NCI-H1436 (cell line): ENCODE measurements around the gene DSG2.
"Not testable (repeated sequence)": the region's sequence is repeated elsewhere in the genome, so short reads cannot be mapped to it uniquely, and the experiment has no call there.

Experiments used
- DNase-seq: peaks from one replicate; lab custom pipeline; 2025; lab: John Stamatoyannopoulos, UW

The DSG2 gene

GRCh38 chr18:31497836-31498573, at the start of gene DSG2:
Gene DSG2 (plus strand): TSS chr18:31498177. CDS start chr18:31498252, 75 bp downstream.
- DNase-seq, result no peak

- DNase-seq, result no peak
Observed at GRCh38 chr18:31450409-31450808, 47.6 kb upstream of the DSG2 start.

- no peak for DNase-seq
Observed at GRCh38 chr18:31451625-31452024, 46.4 kb upstream of the DSG2 start.

- DNase-seq, result no peak
Observed at GRCh38 chr18:31454066-31454708, 43.8 kb upstream of the DSG2 start.

GRCh38 chr18:31469629-31470028, 28.3 kb upstream of the DSG2 start:
- DNase-seq, result no peak

- no peak for DNase-seq
Observed at GRCh38 chr18:31478688-31479087, 19.3 kb upstream of the DSG2 start.

- DNase-seq, result no peak
Observed at GRCh38 chr18:31482051-31482450, 15.9 kb upstream of the DSG2 start.

- DNase-seq, result no peak
Observed at GRCh38 chr18:31483396-31483795, 14.6 kb upstream of the DSG2 start.

- DNase-seq, result no peak
Observed at GRCh38 chr18:31484461-31484860, 13.5 kb upstream of the DSG2 start.

GRCh38 chr18:31486165-31486564, 11.8 kb upstream of the DSG2 start:
- DNase-seq, result no peak

GRCh38 chr18:31487246-31488015, 10.5 kb upstream of the DSG2 start:
- no peak for DNase-seq

GRCh38 chr18:31489311-31489710, 8.7 kb upstream of the DSG2 start:
- DNase-seq, result no peak

- DNase-seq, result no peak
Observed at GRCh38 chr18:31490387-31490786, 7.6 kb upstream of the DSG2 start.

- no peak for DNase-seq
Observed at GRCh38 chr18:31490833-31491232, 7.1 kb upstream of the DSG2 start.

GRCh38 chr18:31491586-31491985, 6.4 kb upstream of the DSG2 start:
- no peak for DNase-seq

- DNase-seq, result no peak
Observed at GRCh38 chr18:31492671-31493070, 5.3 kb upstream of the DSG2 start.

- no peak for DNase-seq
Observed at GRCh38 chr18:31493171-31493570, 4.8 kb upstream of the DSG2 start.

GRCh38 chr18:31493941-31494340, 4.0 kb upstream of the DSG2 start:
- no peak for DNase-seq

GRCh38 chr18:31494705-31495244, 3.2 kb upstream of the DSG2 start:
- DNase-seq, result not testable (repeated sequence)

GRCh38 chr18:31497404-31497835, 557 bp upstream of the DSG2 start:
- no peak for DNase-seq

GRCh38 chr18:31498574-31499524, 872 bp downstream of the DSG2 start:
- no peak for DNase-seq
